GM18520 (cell line): ENCODE data around the gene IDE.
"Not testable (repeated sequence)": the region's sequence is repeated elsewhere in the genome, so short reads cannot be mapped to it uniquely, and the experiment has no call there.

Experiments used
- ATAC-seq: cut with Tn5 transposase; IDR thresholded peaks from one replicate; pipeline ENCODE4 v1.9.1; 2021; ENCODE audit not compliant: unreplicated experiment

The IDE gene

GRCh38 chr10:92420546-92421275, 153.2 kb downstream of the IDE start:
- no peak for ATAC-seq

GRCh38 chr10:92419740-92420545, 153.9 kb downstream of the IDE start:
- no peak for ATAC-seq

DNA sequence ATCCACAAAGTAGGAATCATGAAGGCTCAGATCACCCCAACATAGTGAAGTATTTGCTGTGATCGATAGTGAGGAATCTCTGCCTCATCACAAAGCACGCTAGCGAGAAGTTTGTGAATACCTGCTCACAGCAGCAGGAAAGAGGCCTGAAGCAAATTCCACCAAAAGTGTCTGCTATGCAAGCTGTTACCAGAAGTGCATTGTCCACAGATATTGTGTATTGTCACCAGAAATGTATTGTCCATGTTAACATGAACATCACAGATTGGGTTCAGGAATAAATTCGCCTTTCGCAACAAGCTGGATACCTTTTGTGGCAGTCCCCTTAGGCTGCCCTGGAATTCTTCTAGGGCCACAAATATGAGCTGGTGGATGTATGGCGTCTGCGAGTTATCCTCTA, 155.0 kb downstream of the IDE start:
- ATAC-seq = no peak

- ATAC-seq = no peak
Measured at GRCh38 chr10:92418221-92418620, 155.7 kb downstream of the IDE start.

DNA sequence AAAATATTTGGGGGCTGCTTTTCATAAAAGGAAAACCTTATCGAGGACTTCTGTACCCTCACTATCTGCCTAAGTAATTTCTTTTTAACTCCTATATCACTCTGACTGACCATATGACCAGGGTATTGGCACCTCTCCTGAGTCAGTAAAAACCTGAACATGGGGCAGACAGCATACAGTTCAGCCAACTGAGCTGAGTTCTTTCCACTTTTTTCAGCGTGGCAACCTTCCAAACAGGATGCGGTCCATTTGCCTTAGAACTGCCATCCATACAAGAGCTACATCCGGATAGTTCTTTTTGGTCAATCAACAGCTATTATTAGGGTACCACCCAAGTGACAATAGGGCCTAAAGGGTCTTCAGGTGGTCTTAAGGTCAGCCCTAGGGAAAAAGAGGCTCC, 160.4 kb downstream of the IDE start:
- no peak for ATAC-seq

- no peak for ATAC-seq
Measured at GRCh38 chr10:92413011-92413410, 160.9 kb downstream of the IDE start.

- ATAC-seq = no peak
Measured at GRCh38 chr10:92411406-92411805, 162.5 kb downstream of the IDE start.

DNA sequence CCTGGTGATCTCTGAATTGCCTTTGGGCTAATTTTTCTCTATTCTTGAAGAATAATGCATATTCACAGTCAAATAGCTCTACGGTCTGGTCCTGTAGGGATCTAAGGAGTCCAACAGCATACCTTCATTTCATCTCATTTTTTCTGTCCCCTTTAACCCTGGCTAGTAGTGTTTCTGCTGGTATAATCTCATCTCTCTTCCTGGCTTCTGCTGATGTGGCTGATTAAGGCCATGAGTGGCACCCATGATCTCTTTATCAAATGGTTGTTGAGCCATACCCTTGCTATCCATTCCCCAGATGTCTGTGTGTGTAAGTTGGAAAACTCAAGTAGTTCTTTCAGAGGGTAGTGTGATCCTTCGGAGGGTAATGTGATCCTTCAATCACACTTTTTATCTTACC, 163.4 kb downstream of the IDE start:
- ATAC-seq = no peak

GRCh38 chr10:92408017-92408361, 165.9 kb downstream of the IDE start:
- ATAC-seq = no peak

DNA sequence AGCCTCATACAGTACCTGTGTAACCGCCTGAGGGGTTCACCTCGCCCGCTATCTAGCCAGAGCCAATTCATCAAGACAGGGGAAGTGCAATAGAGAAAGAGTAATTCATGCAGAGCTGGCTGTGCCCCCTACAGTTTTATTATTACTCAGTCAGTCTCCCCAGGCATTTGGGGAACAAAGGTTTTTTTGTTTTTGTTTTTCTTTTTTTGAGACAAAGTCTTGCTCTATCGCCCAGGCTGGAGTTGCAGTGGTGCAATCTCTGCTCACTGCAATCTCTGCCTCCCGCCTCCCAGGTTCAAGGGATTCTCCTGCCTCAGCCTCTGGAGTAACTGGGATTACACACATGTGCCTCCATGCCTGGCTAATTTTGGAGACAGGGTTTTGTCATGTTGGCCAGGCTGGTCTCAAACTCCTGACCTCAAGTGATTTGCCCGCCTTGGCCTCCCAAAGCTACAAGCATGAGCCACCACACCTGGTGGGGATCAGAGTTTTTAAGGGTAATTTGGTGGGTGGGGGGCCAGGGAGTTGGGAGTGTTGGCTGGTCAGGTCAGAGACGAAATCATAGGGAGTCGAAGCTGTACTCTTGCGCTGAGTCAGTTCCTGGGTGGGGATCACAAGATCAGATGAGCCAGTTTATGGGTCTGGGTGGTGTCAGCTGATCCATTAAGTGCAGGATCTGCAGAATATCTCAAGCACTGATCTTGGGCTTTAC, 166.4 kb downstream of the IDE start:
- ATAC-seq = no peak

DNA sequence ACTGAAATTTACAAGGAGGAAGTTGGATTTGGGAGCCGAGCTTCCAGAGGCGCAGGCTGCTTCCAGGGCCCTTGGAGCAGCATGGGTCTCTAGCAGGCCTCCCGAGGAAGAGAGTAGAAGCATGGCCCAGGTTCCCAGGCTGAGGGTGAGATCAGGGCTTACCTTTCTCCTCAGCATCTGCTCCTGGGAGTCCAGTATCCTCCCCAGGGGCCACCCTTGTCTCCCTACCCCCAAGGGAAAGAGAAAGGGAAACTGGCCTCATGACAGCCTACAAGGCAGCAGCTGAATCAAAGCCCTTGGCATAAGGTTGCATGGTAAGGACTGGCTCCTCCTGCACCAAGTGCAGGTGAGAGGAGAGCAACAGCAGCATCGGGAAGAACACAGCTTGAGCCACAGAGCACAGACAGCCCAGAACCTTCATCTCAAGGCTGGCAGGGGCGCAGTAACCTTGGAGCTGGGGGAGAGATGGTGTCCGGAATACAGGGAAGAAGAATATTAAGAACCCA, 168.4 kb downstream of the IDE start:
- ATAC-seq = no peak

DNA sequence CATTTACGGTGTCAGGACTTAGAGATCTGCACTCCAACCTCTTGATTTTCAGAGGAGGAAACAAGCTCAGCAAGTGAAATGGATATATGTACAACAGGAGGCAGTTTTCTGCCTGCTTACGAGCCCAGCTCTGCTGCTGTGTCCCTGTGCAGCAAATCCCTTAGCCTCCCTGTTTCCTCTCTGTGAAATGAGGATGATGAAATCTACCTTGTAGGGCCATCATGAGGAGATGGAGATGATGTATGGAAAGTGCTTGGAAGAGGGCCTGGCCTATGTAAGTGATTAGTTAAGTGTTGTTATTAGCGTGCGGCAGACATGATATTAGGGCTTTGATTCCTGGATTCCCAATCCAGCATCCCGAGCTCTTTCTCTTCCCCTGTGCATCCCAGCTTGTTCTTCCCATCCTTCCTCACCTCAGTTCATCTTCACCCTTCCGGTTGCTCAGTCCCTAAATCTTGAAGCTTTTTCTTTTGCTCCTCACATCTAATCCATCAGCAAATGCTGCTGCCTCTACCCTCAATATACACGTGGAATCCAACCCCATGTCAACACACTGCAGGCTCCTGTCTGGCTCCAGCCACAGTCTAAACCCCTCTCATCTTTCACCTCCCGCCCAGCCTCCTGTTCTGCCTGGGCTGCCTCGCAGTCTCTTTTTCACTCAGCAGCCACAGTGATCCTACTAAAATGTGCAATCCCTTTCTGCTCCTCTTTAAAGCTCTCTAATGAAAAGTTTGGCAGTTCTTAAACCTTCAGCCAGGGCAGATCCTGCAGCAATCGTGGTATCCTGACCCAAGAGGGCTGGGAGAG, 169.1 kb downstream of the IDE start:
- no peak for ATAC-seq

GRCh38 chr10:92402234-92402633, 171.7 kb downstream of the IDE start:
- not testable (repeated sequence) for ATAC-seq
